Cardiac fibroblast (primary cell): ENCODE measurements around the gene HMGN1.

Source experiments
- DNase-seq, 2 donors: peaks; one replicate each; pipeline versions ENCODE4 v3.0.0 to v3.0.0-alpha.2; 2010; ENCODE audit warnings: low read depth in 2 of 2
- H3K4me3 ChIP-seq, 2 donors: replicated peaks in 1 of 2; 1 replicate in 1 of 2; 2 replicates in 1 of 2; pipeline ENCODE4 v1.5.1; 2011; ENCODE audit warnings: low read depth in 2 of 2, low read length in 2 of 2, mild to moderate bottlenecking in 2 of 2, moderate library complexity in 1 of 2
- TF ChIP-seq, protein P1 (sequence below): IDR thresholded peaks from one replicate; pipeline ENCODE4 v1.5.1; 2011; ENCODE audit warnings: low read depth, mild to moderate bottlenecking, low read length, inconsistent platforms

The HMGN1 gene, protein sequence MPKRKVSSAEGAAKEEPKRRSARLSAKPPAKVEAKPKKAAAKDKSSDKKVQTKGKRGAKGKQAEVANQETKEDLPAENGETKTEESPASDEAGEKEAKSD

DNA sequence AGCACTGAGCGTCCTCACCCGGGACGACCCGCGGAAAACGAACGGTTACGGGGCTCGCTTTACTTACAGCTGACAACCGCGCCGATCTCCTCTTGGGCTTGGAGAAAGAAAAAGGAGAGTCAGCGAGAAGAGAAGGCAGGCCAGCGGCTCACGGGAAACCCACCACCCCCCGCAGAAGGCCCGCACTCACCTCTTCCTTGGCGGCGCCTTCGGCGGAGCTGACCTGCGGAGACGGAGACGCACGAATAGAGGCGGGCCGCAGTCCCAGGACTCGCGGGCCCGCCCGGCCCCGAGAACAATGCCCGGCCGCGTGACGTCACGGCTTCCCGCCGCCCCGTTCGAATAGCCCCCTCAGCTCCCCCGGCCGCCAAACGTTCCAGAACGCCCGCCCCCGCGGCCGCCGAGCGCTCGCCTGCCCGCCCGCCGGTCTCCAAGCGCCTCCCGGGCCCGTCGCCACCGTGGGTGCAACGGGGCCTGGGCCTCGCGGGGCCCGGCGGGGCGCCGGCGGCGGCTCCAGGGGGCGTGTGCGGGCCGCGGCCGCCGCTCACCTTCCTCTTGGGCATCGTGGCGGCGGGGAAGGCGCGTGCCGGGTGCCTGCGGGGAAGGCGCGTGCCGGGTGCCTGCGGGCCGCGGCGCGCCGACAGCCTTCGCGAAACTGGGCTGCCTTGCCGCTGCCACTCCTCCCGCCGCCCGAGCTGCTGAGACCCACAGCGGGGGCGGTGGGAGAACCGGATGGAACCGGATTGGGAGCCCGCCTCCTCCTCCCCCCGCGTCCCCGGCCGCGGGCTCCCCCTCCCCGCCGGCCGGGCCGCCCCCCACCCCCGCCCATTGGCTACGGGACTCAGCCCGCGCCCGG lies at the start of gene HMGN1:
Gene HMGN1, minus strand, starts transcription at position 734 of the 856 bp plus-strand sequence. Its CDS starts 171 bp downstream, at position 563.
- peak within 1 kb of the TSS; percentile 64 to 86 for H3K4me3 ChIP-seq
- peak; percentile 80 to 93 for DNase-seq
- TF ChIP-seq, protein P1, sequence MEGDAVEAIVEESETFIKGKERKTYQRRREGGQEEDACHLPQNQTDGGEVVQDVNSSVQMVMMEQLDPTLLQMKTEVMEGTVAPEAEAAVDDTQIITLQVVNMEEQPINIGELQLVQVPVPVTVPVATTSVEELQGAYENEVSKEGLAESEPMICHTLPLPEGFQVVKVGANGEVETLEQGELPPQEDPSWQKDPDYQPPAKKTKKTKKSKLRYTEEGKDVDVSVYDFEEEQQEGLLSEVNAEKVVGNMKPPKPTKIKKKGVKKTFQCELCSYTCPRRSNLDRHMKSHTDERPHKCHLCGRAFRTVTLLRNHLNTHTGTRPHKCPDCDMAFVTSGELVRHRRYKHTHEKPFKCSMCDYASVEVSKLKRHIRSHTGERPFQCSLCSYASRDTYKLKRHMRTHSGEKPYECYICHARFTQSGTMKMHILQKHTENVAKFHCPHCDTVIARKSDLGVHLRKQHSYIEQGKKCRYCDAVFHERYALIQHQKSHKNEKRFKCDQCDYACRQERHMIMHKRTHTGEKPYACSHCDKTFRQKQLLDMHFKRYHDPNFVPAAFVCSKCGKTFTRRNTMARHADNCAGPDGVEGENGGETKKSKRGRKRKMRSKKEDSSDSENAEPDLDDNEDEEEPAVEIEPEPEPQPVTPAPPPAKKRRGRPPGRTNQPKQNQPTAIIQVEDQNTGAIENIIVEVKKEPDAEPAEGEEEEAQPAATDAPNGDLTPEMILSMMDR = no peak

DNA sequence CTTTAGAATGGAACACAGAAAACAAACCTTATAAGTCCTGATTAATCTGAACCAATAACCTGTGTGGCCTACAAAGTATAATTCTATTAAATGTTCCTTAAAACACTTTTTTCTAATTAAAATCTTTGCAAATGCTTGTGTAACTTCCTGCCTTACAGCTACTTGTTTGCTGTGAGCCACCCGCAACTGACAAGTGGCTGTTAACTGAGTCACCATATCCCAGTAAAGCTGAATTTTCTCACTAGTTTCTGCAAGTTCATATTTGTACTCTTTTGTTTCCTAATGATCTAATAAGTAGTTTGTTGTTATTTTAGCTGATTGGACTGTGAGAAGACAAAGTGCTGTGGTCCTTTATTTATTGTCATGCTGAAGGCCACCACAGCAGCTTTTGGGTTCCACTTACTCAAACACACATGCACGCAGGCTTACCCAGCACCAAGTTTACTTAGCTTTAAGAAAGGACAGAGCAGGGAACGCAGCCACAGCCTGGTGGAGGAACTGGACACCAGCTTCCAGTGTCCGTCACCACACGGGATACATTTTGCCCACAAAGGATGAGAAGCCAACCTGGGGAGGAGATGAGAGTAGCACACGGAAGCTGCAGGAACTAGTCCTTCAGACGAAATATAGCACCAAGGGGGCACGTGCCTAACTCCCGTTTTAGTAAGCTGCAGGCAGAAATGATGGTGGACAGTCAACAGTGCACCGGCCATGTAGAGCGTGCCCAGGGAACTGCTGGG lies 48.9 kb upstream of the HMGN1 start:
- DNase-seq = no peak
- TF ChIP-seq, protein P1 = no peak
- H3K4me3 ChIP-seq = no peak overlapping the region

DNA sequence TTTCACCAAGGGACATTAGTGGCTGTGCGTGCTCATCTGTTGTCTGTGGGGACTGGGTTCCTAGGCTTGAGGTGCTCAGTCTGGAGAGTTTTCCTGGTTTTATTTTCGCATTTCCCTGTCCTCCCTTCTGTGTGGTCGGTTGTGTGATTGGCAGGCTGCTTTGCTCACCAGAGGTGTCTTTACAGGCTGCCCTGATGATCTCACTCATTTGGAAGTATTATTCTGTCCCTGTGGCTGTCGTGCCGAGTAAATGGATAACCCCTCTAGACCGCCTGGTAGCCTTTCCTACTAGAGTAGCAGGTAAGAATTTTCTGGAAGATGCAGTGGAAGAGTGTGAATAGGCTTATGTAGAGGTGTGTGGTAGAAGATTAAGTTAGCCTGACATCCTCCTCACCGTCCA lies 44.1 kb upstream of the HMGN1 start:
- no peak overlapping the region for H3K4me3 ChIP-seq
- TF ChIP-seq, protein P1 = no peak
- DNase-seq = no peak

DNA sequence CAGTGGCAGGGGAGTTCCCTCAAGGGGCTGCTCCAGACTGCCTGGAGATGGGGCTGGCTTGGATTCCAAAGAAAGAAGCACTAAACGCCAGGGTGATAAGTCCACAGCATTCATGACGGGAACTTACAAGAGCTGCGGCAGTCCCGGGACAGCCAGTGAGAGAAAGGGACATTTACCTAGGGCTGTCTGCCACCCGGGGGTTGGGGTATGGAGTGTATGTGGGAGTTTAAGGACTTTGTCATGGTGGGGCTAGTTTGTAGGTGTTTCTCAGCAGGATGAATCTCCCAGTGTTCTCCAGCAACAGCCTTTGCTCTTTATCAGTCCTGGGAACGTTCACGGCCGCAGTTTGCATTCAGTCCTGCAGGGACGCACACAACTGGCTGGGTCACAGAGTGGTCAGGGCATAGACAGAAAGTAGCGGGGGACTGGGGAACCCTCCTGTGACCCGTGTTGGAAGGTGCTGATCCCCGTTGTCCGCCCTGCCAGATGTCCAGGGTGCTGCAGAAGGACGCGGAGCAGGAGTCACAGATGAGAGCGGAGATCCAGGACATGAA lies 41.4 kb upstream of the HMGN1 start:
- DNase-seq = no peak
- TF ChIP-seq, protein P1 = no peak
- no peak overlapping the region for H3K4me3 ChIP-seq

DNA sequence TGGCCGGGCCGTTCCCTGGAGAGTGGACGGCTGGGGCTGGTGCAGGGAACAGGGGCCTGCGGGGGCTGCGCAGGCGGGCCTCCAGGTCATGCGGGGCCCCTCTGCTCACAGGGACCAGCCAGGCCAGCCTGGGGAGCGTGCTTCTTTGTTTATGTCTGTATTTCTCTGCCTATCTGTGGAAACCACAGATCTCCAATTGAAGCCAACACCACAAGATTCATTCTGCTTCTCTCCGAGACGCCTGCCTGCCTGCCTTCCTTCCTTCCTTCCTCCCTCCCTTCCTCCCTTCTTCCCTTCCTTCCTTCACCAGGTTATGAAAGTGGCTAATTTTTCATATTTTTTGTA lies 39.9 kb upstream of the HMGN1 start:
- no peak overlapping the region for H3K4me3 ChIP-seq
- TF ChIP-seq, protein P1 = no peak
- DNase-seq = no peak

DNA sequence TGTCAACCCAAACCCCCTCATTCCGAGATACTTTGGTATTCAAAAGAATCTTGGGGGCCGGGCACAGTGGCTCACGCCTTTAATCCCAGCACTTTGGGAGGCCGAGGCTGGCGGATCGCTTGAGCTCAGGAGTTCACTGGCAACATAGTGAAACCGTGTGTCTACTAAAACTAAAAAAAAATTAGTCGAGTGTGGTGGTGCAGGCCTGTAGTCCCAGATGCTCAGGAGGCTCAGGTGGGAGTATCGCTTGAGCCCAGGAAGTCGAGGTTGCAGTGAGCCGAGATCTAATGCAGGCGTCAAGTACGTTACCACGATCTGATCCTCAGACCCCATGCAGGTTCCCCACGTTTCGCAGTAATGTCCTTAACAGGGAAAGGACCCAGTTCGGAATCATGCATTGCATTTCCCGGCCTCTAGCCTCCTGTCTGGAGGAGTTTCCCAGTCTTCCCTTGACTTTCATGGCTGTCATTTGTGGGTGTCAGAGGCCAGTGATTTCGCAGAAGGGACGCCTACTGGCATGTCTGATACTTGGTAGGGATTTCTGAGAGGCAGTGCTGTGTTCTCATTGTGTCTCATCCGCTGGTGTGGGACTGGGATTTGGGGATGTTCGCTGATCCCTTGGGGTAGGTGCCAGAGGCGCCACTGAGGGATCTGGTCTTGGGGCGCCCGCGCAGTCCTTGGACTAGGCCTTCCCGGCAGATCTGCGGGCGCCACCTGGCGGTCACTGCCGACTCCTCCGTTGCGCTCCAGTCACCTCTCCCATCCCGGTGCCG lies 39.3 kb upstream of the HMGN1 start:
- peak; percentile 85 for DNase-seq
- TF ChIP-seq, protein P1 = peak; percentile 89
- peak overlapping the region; percentile 37 to 51 for H3K4me3 ChIP-seq
